Activated CD8-positive, alpha-beta memory T cell treated with anti-CD3 and anti-CD28 coated beads, Interleukin-2, amount 10 ng/mL, durations not matched to agents 7 days and 5 days (primary cell): ENCODE data around the gene CCL22. TPM values are rescaled to one million over a fixed set of nuclear protein-coding genes. Genes with fewer than 3 reads are reported as not detected.
"Not testable (repeated sequence)": the region's sequence is repeated elsewhere in the genome, so short reads cannot be mapped to it uniquely, and the experiment has no call there.

Source experiments
- ATAC-seq: fragments of 150-1000 bp; cut with Tn5 transposase; one replicate; pipeline ENCODE4 v1.10.0; 2021; ENCODE audit warnings: moderate library complexity
- CTCF ChIA-PET: fragments of 350-600 bp; sonication (Branson Sonifier 250); formaldehyde crosslinking; loops from one replicate; lab custom pipeline; 2021; ENCODE audit warnings: antibody characterized with exemption; lab: Charles Lee
- DNase-seq: peaks from one replicate; pipeline ENCODE4 v3.0.0-alpha.2; 2020
- H3K27ac Mint-ChIP-seq: one replicate; pipeline ENCODE4 v1.8.0; 2021; ENCODE audit warnings: mild to moderate bottlenecking, mixed read lengths
- H3K27me3 Mint-ChIP-seq: one replicate; pipeline ENCODE4 v1.8.0; 2021; ENCODE audit warnings: mixed read lengths
- H3K36me3 Mint-ChIP-seq: one replicate; pipeline ENCODE4 v1.8.0; 2021; ENCODE audit warnings: mild to moderate bottlenecking, mixed read lengths
- H3K4me1 Mint-ChIP-seq: one replicate; pipeline ENCODE4 v1.8.0; 2021; ENCODE audit warnings: mixed read lengths
- H3K4me3 Mint-ChIP-seq: one replicate; pipeline ENCODE4 v1.8.0; 2021; ENCODE audit warnings: mild to moderate bottlenecking, moderate library complexity, mixed read lengths
- H3K9me3 Mint-ChIP-seq: one replicate; pipeline ENCODE4 v1.8.0; 2022; ENCODE audit warnings: low read depth, mixed read lengths
- total RNA-seq, 2 experiments: library from RNA; stranded (reverse); gene quantifications; one replicate each; pipeline ENCODE4 v1.2.3, GENCODE V29; 2021

The CCL22 gene
- total RNA-seq, 2 experiments from 2014 or later: 10.0 TPM; not detected in 1

DNA sequence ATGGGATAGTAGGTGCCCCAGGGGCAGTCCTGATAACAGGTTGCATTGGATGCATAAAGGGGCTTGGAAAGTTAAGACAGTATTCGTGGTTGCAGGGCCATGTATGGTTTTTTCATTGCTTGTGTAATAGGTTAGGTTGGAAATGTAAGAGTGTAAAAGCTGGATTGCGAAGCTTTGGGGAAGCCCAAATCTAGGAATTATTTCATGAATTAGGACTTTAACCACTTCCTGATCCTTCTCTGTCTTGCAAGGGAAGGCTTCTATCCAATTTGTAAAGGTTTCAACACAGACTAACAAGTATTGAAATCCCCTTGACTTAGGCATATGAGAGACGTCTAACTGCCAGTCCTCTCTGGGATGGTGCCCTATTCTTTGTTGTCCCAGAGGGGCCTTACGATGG lies 38.2 kb downstream of the CCL22 start:
- Mint-ChIP-seq H3K27me3 (no peaks in the 10 kb centered on the region), H3K36me3 (no peaks in the 10 kb centered on the region), H3K4me3 (no peak overlapping the region), H3K9me3 (no peaks in the 10 kb centered on the region), H3K4me1 (no peaks in the 10 kb centered on the region), H3K27ac (no peak overlapping the region)
- no peak for ATAC-seq
- CTCF ChIA-PET: no interaction called here
- no peak for DNase-seq

DNA sequence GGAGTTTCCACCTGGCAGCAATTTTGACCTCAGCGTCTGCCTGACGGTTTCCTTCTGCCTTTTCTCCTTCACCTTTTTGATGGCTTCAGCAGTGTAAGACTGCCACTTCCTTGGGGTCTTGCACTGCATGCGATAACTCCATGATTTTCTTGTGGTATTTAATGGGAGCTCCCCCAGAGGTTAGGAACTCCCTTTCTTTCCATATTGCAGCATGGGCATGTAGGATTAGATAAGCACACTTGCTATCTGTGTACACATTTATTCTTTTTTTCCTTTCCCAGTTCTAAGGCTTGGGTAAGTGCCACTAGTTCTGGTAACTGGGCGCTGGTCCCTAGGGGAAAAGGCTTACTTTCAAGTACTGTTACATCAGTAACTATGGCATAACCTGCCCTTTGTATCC lies 38.9 kb downstream of the CCL22 start:
- DNase-seq, H3K4me3 Mint-ChIP-seq, ATAC-seq, H3K9me3 Mint-ChIP-seq, H3K27me3 Mint-ChIP-seq, H3K27ac Mint-ChIP-seq, H3K36me3 Mint-ChIP-seq, H3K4me1 Mint-ChIP-seq, CTCF ChIA-PET: not testable (repeated sequence)

DNA sequence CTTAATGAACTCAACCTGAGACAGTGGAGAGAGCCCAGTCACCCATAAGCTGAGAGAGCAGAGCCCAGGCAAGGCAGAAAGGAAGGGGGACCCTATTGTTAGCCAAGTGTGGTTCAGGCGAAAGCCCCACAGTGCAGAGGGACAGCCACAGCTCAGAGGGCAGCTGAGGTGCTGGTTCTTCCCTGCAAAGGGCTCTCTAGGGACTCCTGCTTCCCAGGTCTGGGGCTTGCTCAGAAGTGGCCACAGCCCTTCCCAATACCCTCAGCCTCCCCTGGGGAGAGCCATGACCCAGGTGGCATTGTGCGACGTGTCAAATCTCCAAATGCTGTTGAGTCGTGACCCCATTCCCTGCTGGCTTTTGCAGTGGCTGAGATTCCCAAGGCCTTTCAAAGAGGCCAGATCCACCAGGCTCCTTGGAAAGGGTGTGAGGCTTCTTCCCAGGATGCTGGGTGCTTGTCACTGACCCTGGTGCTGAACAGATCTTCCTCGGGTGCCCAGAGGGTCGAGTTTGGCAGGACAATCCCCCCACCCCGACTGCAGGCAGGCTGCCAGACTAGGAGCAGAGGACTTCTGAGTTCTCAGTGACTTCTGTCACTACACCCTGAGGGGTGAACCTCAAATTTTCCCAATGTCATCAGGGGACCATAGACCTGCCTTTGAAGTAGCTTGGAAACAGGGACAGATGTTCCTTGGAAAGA lies 43.5 kb downstream of the CCL22 start:
- Mint-ChIP-seq H3K27me3 (peaks cover 4% of the 10 kb centered on the region), H3K27ac (no peak overlapping the region), H3K36me3 (no peaks in the 10 kb centered on the region), H3K4me3 (no peak overlapping the region), H3K4me1 (no peaks in the 10 kb centered on the region), H3K9me3 (no peaks in the 10 kb centered on the region)
- CTCF ChIA-PET: interaction anchor here (2.1 kb wide), 1 partner anchor 15 kb away, joined by 6 read pairs; no protein-coding TSS in a partner anchor
- no peak for DNase-seq
- ATAC-seq: no peak

DNA sequence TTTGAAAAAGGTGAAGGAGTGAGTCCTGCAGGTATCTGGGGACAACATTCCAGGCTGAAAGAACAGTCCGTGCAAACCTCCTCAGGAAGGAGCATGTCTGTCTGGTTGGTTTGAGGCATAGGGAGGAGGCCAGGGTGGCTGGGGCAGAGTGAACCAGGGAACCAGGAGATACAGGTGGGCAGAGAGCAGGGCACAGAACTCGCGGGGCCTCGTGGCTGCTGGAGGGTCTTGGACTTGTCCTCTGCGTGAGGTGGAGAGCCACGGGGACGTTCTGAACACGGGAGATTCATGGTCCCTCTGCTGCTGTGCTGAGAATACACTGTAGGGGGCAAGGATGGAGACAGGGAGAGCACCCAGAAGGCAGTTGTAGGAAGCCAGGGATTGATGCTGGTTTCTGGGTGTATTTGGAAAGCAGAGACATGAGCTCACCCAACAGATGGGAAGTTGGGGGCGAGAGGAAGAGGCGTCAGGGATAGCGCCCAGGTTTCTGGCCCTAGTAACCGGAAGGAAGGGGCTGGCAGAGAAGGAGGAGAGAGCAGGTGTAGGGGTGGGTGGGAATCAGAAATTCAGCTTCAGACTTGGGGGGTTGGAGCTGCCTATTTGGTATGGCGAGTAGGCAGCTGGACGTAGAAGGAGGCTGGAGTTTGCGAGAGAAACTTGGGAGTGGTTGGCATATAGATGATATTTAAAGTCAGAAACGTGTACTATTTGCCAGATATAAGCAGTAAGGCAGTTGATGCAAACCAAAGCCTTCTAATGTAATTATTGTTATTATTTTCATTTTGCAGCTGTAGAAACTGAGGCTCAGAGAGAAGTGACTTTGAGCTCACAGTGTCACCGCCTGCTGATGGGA lies 45.6 kb downstream of the CCL22 start, which contains the start of gene CCL17:
CCL17 (plus strand) TSS at position 803 of the 853 bp plus-strand sequence. CDS start 9,166 bp downstream, outside the sequence.
- Mint-ChIP-seq H3K4me1 (no peaks in the 10 kb centered on the region), H3K27me3 (peaks cover 7% of the 10 kb centered on the region), H3K36me3 (no peaks in the 10 kb centered on the region), H3K27ac (no peak within 1 kb of the TSS), H3K9me3 (no peaks in the 10 kb centered on the region), H3K4me3 (no peak within 1 kb of the TSS)
- DNase-seq: no peak
- ATAC-seq: no peak
- CTCF ChIA-PET: interaction anchor here (0.9 to 3.0 kb wide), 2 partner anchors 13 to 16 kb away, joined by 3 to 17 read pairs; no protein-coding TSS in a partner anchor

DNA sequence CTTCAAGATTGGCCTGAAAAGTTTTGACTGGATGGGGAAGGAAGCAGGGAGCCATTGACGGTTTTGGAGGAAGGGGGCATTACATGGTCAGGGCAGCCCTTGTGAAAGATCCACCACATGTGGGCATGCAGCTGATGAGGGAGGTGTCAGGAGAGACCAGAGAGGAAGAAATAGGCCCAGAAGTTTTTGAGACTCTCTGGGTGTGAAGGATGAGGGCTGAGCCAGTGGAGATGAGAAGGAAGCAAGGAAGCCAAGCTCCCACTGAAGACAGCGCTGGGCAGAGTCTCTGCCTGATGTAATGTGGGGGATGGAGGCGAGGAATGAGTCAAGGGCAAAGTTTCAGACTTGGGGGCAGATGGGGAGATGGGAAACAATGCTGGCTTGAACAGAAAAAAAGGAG lies 46.5 kb downstream of the CCL22 start:
- H3K36me3 Mint-ChIP-seq: no peaks in the 10 kb centered on the region
- DNase-seq: no peak
- H3K27ac Mint-ChIP-seq: no peak overlapping the region
- H3K4me1 Mint-ChIP-seq: no peaks in the 10 kb centered on the region
- CTCF ChIA-PET: interaction anchor here (0.9 to 3.0 kb wide), 2 partner anchors 12 to 15 kb away, joined by 3 to 17 read pairs; no protein-coding TSS in a partner anchor
- ATAC-seq: no peak
- peaks cover 7% of the 10 kb centered on the region for H3K27me3 Mint-ChIP-seq
- H3K9me3 Mint-ChIP-seq: no peaks in the 10 kb centered on the region
- no peak overlapping the region for H3K4me3 Mint-ChIP-seq

DNA sequence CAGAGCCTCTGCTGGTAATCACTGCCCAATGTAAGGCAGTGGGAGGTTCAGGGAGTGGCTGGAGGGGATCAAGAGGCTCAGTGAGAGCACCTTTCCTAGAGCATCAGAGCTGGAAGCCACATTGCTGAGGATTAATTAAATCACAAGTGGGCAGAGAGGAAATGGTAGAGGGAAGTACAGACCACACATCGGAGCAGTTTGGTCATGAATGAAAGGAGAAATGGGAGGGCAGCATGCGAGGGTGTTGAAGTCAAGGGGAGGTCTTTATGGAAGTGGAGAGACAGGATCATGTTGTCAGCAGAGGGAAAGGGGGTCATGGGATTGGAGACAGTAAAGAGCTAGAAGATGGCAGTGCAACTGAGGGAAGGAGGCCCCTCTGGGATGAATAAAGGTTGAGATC lies 48.3 kb downstream of the CCL22 start:
- ATAC-seq (no peak), DNase-seq (no peak)
- Mint-ChIP-seq H3K9me3 (no peaks in the 10 kb centered on the region), H3K36me3 (no peaks in the 10 kb centered on the region), H3K27me3 (peaks cover 7% of the 10 kb centered on the region), H3K4me1 (no peaks in the 10 kb centered on the region), H3K4me3 (no peak overlapping the region), H3K27ac (no peak overlapping the region)
- CTCF ChIA-PET: interaction anchor here (3.0 kb wide), 1 partner anchor 10 kb away, joined by 17 read pairs; no protein-coding TSS in a partner anchor

DNA sequence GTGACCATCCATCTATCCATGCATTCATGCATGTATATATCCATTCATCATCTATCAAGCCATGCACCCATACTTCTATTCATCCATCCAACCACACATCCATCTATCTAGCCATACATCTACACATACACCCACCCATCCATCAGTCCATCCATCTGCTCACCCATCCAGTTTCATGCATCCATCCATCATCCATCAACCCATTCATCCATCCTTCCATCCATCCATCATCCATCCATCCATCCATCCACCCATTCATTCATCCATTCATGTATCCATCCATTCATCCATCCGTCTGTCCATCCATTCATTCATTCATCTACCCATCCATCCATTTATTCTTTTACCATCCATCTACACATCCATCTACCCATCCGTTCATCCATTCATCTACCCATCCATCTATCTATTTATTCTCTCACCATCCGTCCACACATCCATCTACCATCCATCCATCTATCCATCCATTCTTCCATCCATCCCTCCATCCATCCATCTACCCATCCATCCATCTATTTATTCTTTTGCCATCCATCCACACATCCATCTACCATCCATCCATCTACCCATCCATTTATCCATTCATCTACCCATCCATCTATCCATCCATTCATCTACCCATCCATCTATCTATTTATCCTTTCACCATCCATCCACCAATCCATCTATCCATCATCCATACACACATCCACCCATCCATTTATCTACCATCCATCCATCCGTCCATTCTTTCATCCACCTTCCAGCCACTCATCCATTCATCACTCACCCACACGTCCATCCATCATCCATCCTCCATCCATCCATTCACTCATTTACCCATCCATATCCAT lies 49.2 kb downstream of the CCL22 start:
- H3K27me3 Mint-ChIP-seq: peaks cover 7% of the 10 kb centered on the region
- no peak overlapping the region for H3K4me3 Mint-ChIP-seq
- CTCF ChIA-PET: no interaction called here
- H3K4me1 Mint-ChIP-seq: no peaks in the 10 kb centered on the region
- no peak overlapping the region for H3K27ac Mint-ChIP-seq
- DNase-seq (no peak), ATAC-seq (no peak)
- H3K36me3 Mint-ChIP-seq: no peaks in the 10 kb centered on the region
- no peaks in the 10 kb centered on the region for H3K9me3 Mint-ChIP-seq

DNA sequence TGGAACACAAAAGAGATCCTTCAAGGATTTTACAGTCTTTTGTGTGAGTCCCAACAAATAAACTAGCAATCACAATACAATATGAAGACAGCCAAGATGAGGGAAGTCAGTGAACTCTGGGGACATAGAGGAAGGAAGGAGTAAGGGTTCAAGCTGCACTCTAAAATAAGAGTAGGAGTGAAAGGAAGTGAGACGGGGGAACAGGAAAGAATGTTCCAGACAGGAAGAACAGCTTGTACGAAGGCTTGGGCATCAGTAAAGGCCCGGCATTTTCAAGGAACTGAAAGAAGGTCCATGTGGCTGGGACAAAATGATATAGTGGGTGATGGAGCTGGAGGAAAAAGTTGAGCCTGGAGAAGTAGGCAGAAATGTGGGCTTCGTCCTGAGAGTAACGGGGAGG lies 50.5 kb downstream of the CCL22 start:
- Mint-ChIP-seq H3K4me1 (no peaks in the 10 kb centered on the region), H3K36me3 (no peaks in the 10 kb centered on the region), H3K27ac (no peak overlapping the region), H3K4me3 (no peak overlapping the region), H3K27me3 (peaks cover 7% of the 10 kb centered on the region), H3K9me3 (no peaks in the 10 kb centered on the region)
- ATAC-seq (no peak), DNase-seq (no peak)
- CTCF ChIA-PET: interaction anchor here (1.5 kb wide), 1 partner anchor 14 kb away, joined by 3 read pairs; no protein-coding TSS in a partner anchor

DNA sequence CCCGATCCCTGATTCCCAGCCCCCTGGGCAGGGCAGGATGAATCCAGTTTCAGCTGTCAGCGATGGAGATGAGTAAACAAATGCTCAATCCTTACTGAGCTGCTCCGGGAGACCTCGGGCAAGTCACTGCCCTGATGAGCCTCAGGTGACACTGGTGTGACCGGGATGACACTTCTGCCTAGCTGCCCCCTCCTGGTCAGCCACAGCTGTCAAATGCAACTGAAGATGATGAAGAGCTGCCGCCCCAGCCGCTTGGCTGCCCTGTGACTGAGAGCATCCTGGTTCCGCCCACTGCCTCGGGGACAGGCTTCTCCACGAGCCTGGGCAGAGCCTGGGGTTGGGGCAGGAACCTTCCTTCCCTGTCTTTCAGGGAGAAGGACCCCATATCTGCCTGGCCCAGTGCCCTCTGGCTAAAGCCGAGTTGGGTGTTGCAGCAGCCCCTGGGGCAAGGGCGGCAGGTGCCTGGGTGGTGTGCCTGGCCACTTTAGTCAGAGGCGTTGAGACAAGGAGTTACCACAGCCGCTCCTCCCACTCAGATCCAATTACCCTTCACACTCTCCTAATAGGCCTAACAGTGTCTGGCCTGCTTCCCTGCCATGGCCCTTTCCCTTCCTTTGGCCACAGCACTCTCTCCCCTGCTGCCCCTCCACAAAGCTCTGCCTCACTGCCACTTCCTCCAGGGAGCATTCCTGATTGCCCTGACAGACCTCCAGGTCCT lies 51.4 kb downstream of the CCL22 start:
- H3K9me3 Mint-ChIP-seq: no peaks in the 10 kb centered on the region
- H3K4me1 Mint-ChIP-seq: no peaks in the 10 kb centered on the region
- H3K4me3 Mint-ChIP-seq: no peak overlapping the region
- no peak for ATAC-seq
- H3K27ac Mint-ChIP-seq: no peak overlapping the region
- H3K27me3 Mint-ChIP-seq: peaks cover 7% of the 10 kb centered on the region
- no peaks in the 10 kb centered on the region for H3K36me3 Mint-ChIP-seq
- CTCF ChIA-PET: interaction anchor here (1.5 to 15.5 kb wide), 2 partner anchors 15 to 107 kb away, joined by 3 to 283 read pairs; no protein-coding TSS in a partner anchor
- DNase-seq: no peak

DNA sequence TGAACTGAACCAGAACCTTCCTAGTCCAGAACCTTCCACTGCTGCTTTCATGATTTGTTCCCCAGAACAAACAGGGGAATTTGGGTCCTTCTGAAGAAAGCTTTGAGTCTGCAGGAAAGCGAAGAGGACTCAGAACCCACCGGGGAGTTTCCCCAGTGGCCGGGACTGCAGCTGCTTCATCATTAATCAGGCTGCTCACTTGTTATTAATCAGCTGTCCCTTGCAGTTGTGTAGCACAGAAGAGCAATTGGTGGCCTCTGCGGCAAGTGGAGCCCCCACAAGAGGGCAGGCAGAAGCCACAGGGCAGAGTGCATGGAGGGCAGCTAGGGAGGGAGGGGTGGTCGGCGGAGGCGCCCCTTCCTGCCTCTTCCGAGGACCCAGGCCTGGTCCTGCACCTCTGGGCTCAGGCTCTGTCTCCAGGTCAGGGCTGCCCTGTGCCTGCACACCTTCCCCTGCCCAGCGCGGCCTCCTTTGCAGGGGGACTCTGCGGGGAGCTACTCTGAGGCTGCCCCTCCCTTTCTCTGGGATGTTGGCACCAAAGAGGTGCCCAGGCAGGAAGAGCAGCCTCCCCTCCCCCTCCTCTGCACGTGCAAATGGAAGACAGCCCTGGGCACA lies 52.9 kb downstream of the CCL22 start:
- peaks cover 3% of the 10 kb centered on the region for H3K27me3 Mint-ChIP-seq
- H3K36me3 Mint-ChIP-seq: no peaks in the 10 kb centered on the region
- no peaks in the 10 kb centered on the region for H3K9me3 Mint-ChIP-seq
- CTCF ChIA-PET: interaction anchor here (15.5 kb wide), 1 partner anchor 109 kb away, joined by 283 read pairs; no protein-coding TSS in a partner anchor
- no peak overlapping the region for H3K4me3 Mint-ChIP-seq
- DNase-seq (no peak), ATAC-seq (no peak)
- no peak overlapping the region for H3K27ac Mint-ChIP-seq
- H3K4me1 Mint-ChIP-seq: no peaks in the 10 kb centered on the region

DNA sequence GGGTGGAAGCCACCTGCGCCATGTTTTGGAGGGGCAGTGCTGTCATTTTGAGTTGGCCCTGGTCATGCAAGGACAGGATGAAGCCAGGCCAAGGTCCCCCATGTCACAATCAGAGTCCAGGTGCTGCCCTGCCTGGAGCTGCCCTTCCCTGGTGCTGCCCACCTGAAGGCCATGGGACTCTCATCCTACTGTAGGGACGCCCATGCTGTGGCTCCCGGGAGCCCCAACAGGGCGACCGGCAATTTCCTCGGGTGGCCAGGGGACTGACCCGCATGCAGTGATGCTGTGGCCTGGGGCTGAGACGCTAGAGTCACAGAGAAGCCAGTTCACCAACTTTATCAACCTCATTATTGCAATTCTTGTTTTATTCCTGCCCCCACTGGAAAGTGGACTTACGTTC lies 54.0 kb downstream of the CCL22 start:
- Mint-ChIP-seq H3K4me3 (no peak overlapping the region), H3K4me1 (peaks cover 6% of the 10 kb centered on the region), H3K9me3 (no peaks in the 10 kb centered on the region), H3K27me3 (peaks cover 3% of the 10 kb centered on the region), H3K36me3 (no peaks in the 10 kb centered on the region), H3K27ac (no peak overlapping the region)
- ATAC-seq (no peak), DNase-seq (no peak)
- CTCF ChIA-PET: interaction anchor here (15.5 kb wide), 1 partner anchor 110 kb away, joined by 283 read pairs; no protein-coding TSS in a partner anchor

DNA sequence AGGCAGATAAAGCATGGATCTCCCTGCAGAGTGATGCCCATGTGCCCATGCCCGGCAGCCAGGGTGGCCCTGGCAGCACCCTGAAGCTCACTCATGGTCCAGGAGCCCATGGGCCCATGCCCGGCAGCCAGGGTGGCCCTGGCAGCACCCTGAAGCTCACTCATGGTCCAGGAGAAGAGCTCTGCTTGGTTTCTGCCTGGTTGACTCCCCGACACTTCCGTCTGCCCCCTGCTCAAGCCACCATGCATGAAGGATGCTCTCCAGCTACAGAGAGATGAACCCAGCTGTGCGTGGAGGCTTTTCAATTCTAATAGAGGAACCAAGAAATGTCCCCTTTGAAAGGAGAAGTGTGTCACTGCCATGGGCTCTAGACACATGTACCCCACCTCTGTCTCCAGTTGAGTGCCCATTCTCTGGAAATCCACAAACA lies 54.7 kb downstream of the CCL22 start:
- no peak overlapping the region for H3K27ac Mint-ChIP-seq

More for the DNA sequence above, 54.7 kb downstream of the CCL22 start:
- no peak overlapping the region for H3K4me3 Mint-ChIP-seq
- ATAC-seq (no peak), DNase-seq (no peak)
- H3K27me3 Mint-ChIP-seq: peaks cover 3% of the 10 kb centered on the region
- CTCF ChIA-PET: interaction anchor here (1.6 to 15.5 kb wide), 2 partner anchors 106 to 111 kb away, joined by 7 to 283 read pairs; no protein-coding TSS in a partner anchor
- peaks cover 10% of the 10 kb centered on the region for H3K4me1 Mint-ChIP-seq
- H3K36me3 Mint-ChIP-seq: no peaks in the 10 kb centered on the region
- no peaks in the 10 kb centered on the region for H3K9me3 Mint-ChIP-seq
